HEK293 (cell line): ENCODE results near the gene GAP43.

Source experiments
- CTCF ChIA-PET: fragments of 350-600 bp; formaldehyde crosslinking; extraction: SDS; loops from one replicate; lab custom pipeline; 2021; ENCODE audit warnings: antibody characterized with exemption; lab: Yijun Ruan, JAX
- POLR2A ChIA-PET: fragments of 300-600 bp; formaldehyde crosslinking; extraction: SDS; loops from one replicate; lab custom pipeline; 2020; ENCODE audit warnings: antibody characterized with exemption, inconsistent platforms; lab: Yijun Ruan, JAX
- H3K27ac ChIP-seq: fragments of 200-500 bp; sonication (Bioruptor generic); 2 replicates; pipeline ENCODE4 v1.5.1; 2014; ENCODE audit warnings: low read depth, low read length, control low read depth, inconsistent platforms; ENCODE audit errors: extremely low read depth
- H3K36me3 ChIP-seq, 2 experiments: fragments of 200-500 bp in 1 of 2; sonication (Bioruptor generic) in 1 of 2; 1 replicate in 1 of 2; 2 replicates in 1 of 2; pipeline ENCODE4 v1.5.1; 2014 to 2017; ENCODE audit warnings: inconsistent platforms in 2 of 2, low read length in 2 of 2; ENCODE audit not compliant: control insufficient read depth in 2 of 2, insufficient read depth in 1 of 2
- H3K4me1 ChIP-seq: fragments of 200-500 bp; sonication (Bioruptor generic); 2 replicates; pipeline ENCODE4 v1.5.1; 2014; ENCODE audit warnings: mild to moderate bottlenecking, low read length, inconsistent platforms; ENCODE audit not compliant: control insufficient read depth, insufficient read depth
- H3K4me3 ChIP-seq: 2 replicates; pipeline ENCODE4 v1.5.1; 2011; ENCODE audit warnings: low read depth, mild to moderate bottlenecking, control low read depth, low read length, moderate library complexity
- H3K9me3 ChIP-seq: fragments of 200-500 bp; sonication (Bioruptor generic); 2 replicates; pipeline ENCODE4 v1.5.1; 2014; ENCODE audit warnings: low read depth, low read length, inconsistent platforms; ENCODE audit not compliant: control insufficient read depth, insufficient read depth
- BCL6B ChIP-seq: fragments of 450-650 bp; formaldehyde crosslinking; IDR thresholded peaks from 2 replicates; pipeline ENCODE4 v1.5.1; 2017; ENCODE audit warnings: missing biosample characterization, missing genetic modification characterization
- FEZF1 ChIP-seq: fragments of 450-650 bp; formaldehyde crosslinking; IDR thresholded peaks from 2 replicates; pipeline ENCODE4 v1.5.1; 2016; ENCODE audit warnings: missing biosample characterization, missing genetic modification characterization
- KLF1 ChIP-seq: fragments of 450-650 bp; formaldehyde crosslinking; IDR thresholded peaks from 2 replicates; pipeline ENCODE4 v1.5.1; 2016; ENCODE audit warnings: missing biosample characterization, missing genetic modification characterization
- PRDM2 ChIP-seq: fragments of 450-650 bp; formaldehyde crosslinking; IDR thresholded peaks from 2 replicates; pipeline ENCODE4 v1.5.1; 2016; ENCODE audit warnings: missing biosample characterization, missing genetic modification characterization, borderline replicate concordance
- PRDM6 ChIP-seq: fragments of 450-650 bp; formaldehyde crosslinking; IDR thresholded peaks from 2 replicates; pipeline ENCODE4 v1.5.1; 2017; ENCODE audit warnings: missing biosample characterization, missing genetic modification characterization
- TRIM28 ChIP-seq: IDR thresholded peaks from 2 replicates; pipeline ENCODE4 v1.6.1; 2011; ENCODE audit warnings: low read length, control low read depth, borderline replicate concordance
- ZBTB7A ChIP-seq: fragments of 450-650 bp; formaldehyde crosslinking; IDR thresholded peaks from 2 replicates; pipeline ENCODE4 v1.5.1; 2016; ENCODE audit warnings: low read depth, missing biosample characterization, missing genetic modification characterization
- ZNF148 ChIP-seq: fragments of 450-650 bp; formaldehyde crosslinking; IDR thresholded peaks from 2 replicates; pipeline ENCODE4 v1.5.0; 2017; ENCODE audit warnings: missing biosample characterization, missing genetic modification characterization, borderline replicate concordance
- ZNF155 ChIP-seq: fragments of 450-650 bp; formaldehyde crosslinking; IDR thresholded peaks from 2 replicates; pipeline ENCODE4 v1.5.1; 2016; ENCODE audit warnings: missing biosample characterization, missing genetic modification characterization
- ZNF391 ChIP-seq: fragments of 450-650 bp; formaldehyde crosslinking; IDR thresholded peaks from 2 replicates; pipeline ENCODE4 v1.5.1; 2016; ENCODE audit warnings: low read depth, missing biosample characterization, missing genetic modification characterization, borderline replicate concordance
- ZNF513 ChIP-seq: fragments of 450-650 bp; IDR thresholded peaks from 2 replicates; pipeline ENCODE4 v1.5.1; 2018; ENCODE audit warnings: missing biosample characterization, missing genetic modification characterization
- ZNF549 ChIP-seq: fragments of 450-650 bp; IDR thresholded peaks from 2 replicates; pipeline ENCODE4 v1.5.1; 2018; ENCODE audit warnings: missing biosample characterization, missing genetic modification characterization, mild to moderate bottlenecking, inconsistent platforms, moderate library complexity
- ZNF560 ChIP-seq: fragments of 450-650 bp; formaldehyde crosslinking; IDR thresholded peaks from 2 replicates; pipeline ENCODE4 v1.5.1; 2017; ENCODE audit warnings: missing biosample characterization, missing genetic modification characterization, borderline replicate concordance
- ZNF571 ChIP-seq: fragments of 450-650 bp; formaldehyde crosslinking; IDR thresholded peaks from 2 replicates; pipeline ENCODE4 v1.5.0; 2017; ENCODE audit warnings: missing biosample characterization, missing genetic modification characterization
- ZNF580 ChIP-seq: fragments of 450-650 bp; formaldehyde crosslinking; IDR thresholded peaks from 2 replicates; pipeline ENCODE4 v1.5.1; 2016; ENCODE audit warnings: missing biosample characterization, missing genetic modification characterization
- ZNF776 ChIP-seq: fragments of 450-650 bp; formaldehyde crosslinking; IDR thresholded peaks from 2 replicates; pipeline ENCODE4 v1.5.0; 2017; ENCODE audit warnings: missing biosample characterization, missing genetic modification characterization, borderline replicate concordance

Gene GAP43

GRCh38 chr3:115662356-115662755 lies 39.0 kb downstream of the GAP43 start (continued):
- TF ChIP-seq ZNF580 (tag by site-specific recombination) (no peak), ZNF155 (no peak), TRIM28 (no peak), FEZF1 (no peak), ZNF776 (tag by site-specific recombination) (no peak), BCL6B (tag by site-specific recombination) (no peak), PRDM6 (no peak)

- ChIA-PET POLR2A (no interaction called here), CTCF (no interaction called here)
- TF ChIP-seq ZNF513 (tag by site-specific recombination) (no peak), ZNF560 (no peak), ZNF391 (tag by site-specific recombination) (no peak), ZNF571 (tag by site-specific recombination) (no peak), ZNF148 (tag by site-specific recombination) (no peak), ZNF549 (tag by site-specific recombination) (no peak), PRDM2 (no peak), KLF1 (tag by site-specific recombination) (no peak), ZBTB7A (tag by site-specific recombination) (no peak)
- Histone ChIP-seq H3K4me1 (no peaks in the 10 kb centered on the region), H3K36me3 (no peaks in the 10 kb centered on the region), H3K9me3 (no peaks in the 10 kb centered on the region), H3K27ac (no peak overlapping the region), H3K4me3 (no peak overlapping the region)
These were observed 40.1 kb downstream of the GAP43 start for GRCh38 chr3:115663414-115663813.
